IMR-90 (cell line): ENCODE data around the gene FER1L5. TPM values are rescaled to one million over a fixed set of nuclear protein-coding genes. Genes with fewer than 3 reads are reported as not detected.

ENCODE experiments used
- ATAC-seq: fragments of 200-7000 bp; cut with Tn5 transposase; 2 replicates; pipeline ENCODE4 v1.9.1; 2020; ENCODE audit warnings: low read depth, mild to moderate bottlenecking, moderate library complexity
- BruUV-seq: library from RNA; stranded (reverse); fragments of 400-500 nt; replicated peaks from 2 replicates; lab custom pipeline; 2021; lab: Mats Ljungman, UMichigan
- CTCF ChIA-PET: fragments of 300-600 bp; formaldehyde crosslinking; extraction: SDS; loops from one replicate; lab custom pipeline; 2021; ENCODE audit warnings: antibody characterized with exemption; lab: Yijun Ruan, JAX
- POLR2A ChIA-PET: fragments of 300-600 bp; sonication (Branson Sonifier 250); formaldehyde crosslinking; loops from one replicate; lab custom pipeline; 2022; ENCODE audit warnings: antibody characterized with exemption; ENCODE audit not compliant: unreplicated experiment; lab: Charles Lee
- DNase-seq: peaks from one replicate; pipeline ENCODE4 v3.0.0; 2013
- H2AFZ ChIP-seq: replicated peaks from 2 replicates; pipeline ENCODE3; 2013; ENCODE audit warnings: low read length, mild to moderate bottlenecking; ENCODE audit not compliant: poor library complexity
- H2AK5ac ChIP-seq: 2 replicates; pipeline ENCODE4 v1.6.1; 2013; ENCODE audit warnings: low read depth, low read length, inconsistent platforms
- H2AK9ac ChIP-seq: replicated peaks from 2 replicates; pipeline ENCODE3; 2013; ENCODE audit warnings: mild to moderate bottlenecking, low read depth, low read length, moderate library complexity; ENCODE audit not compliant: poor library complexity
- H2BK120ac ChIP-seq: 2 replicates; pipeline ENCODE4 v1.6.1; 2013; ENCODE audit warnings: low read depth, low read length, inconsistent platforms
- H2BK15ac ChIP-seq: 3 replicates; pipeline ENCODE4 v1.6.1; 2013; ENCODE audit warnings: low read depth, low read length, inconsistent platforms
- H2BK20ac ChIP-seq: 2 replicates; pipeline ENCODE4 v1.6.1; 2013; ENCODE audit warnings: low read depth, mild to moderate bottlenecking, inconsistent platforms, low read length, moderate library complexity
- H2BK5ac ChIP-seq: 2 replicates; pipeline ENCODE4 v1.6.1; 2013; ENCODE audit warnings: mild to moderate bottlenecking, low read depth, low read length, inconsistent platforms; ENCODE audit not compliant: poor library complexity, severe bottlenecking
- H3K14ac ChIP-seq: replicated peaks from 2 replicates; pipeline ENCODE4 v1.6.1; 2013; ENCODE audit warnings: low read depth, low read length, inconsistent platforms
- H3K18ac ChIP-seq: 2 replicates; pipeline ENCODE4 v1.6.1; 2013; ENCODE audit warnings: low read depth, low read length, control low read depth
- H3K23ac ChIP-seq: 2 replicates; pipeline ENCODE4 v1.6.1; 2013; ENCODE audit warnings: low read depth, low read length, inconsistent platforms
- H3K27ac ChIP-seq: 2 replicates; pipeline ENCODE4 v1.5.1; 2013; ENCODE audit warnings: mild to moderate bottlenecking, control low read depth, low read length; ENCODE audit not compliant: insufficient read depth
- H3K27me3 ChIP-seq: 2 replicates; pipeline ENCODE4 v1.6.1; 2013; ENCODE audit warnings: low read length; ENCODE audit not compliant: control insufficient read depth, insufficient read depth
- H3K36me3 ChIP-seq: 2 replicates; pipeline ENCODE4 v1.6.1; 2013; ENCODE audit warnings: low read length, mixed read lengths; ENCODE audit not compliant: control insufficient read depth, insufficient read depth
- H3K4ac ChIP-seq: 2 replicates; pipeline ENCODE4 v1.6.1; 2013; ENCODE audit warnings: low read depth, low read length, inconsistent platforms
- H3K4me1 ChIP-seq: 2 replicates; pipeline ENCODE4 v1.6.1; 2013; ENCODE audit warnings: low read length, mixed read lengths; ENCODE audit not compliant: control insufficient read depth, insufficient read depth
- H3K4me2 ChIP-seq: 2 replicates; pipeline ENCODE4 v1.6.1; 2013; ENCODE audit warnings: low read depth, mild to moderate bottlenecking, control low read depth, low read length, moderate library complexity
- H3K4me3 ChIP-seq: 2 replicates; pipeline ENCODE4 v1.5.1; 2013; ENCODE audit warnings: low read depth, mild to moderate bottlenecking, control low read depth, low read length, moderate library complexity; ENCODE audit not compliant: insufficient read depth
- H3K56ac ChIP-seq: 2 replicates; pipeline ENCODE4 v1.6.1; 2013; ENCODE audit warnings: low read length, inconsistent platforms; ENCODE audit not compliant: insufficient read depth; ENCODE audit errors: extremely low read depth
- H3K79me1 ChIP-seq, 2 experiments: 2 replicates each; pipeline ENCODE4 v1.6.1; 2013; ENCODE audit warnings: low read length in 2 of 2, inconsistent platforms in 1 of 2, low read depth in 1 of 2
- H3K9ac ChIP-seq: 2 replicates; pipeline ENCODE4 v1.6.1; 2013; ENCODE audit warnings: low read depth, low read length, control low read depth
- H3K9me1 ChIP-seq: 2 replicates; pipeline ENCODE4 v1.6.1; 2013; ENCODE audit warnings: low read length, inconsistent platforms; ENCODE audit not compliant: insufficient read depth
- H3K9me3 ChIP-seq: 2 replicates; pipeline ENCODE4 v1.6.1; 2013; ENCODE audit warnings: low read length; ENCODE audit not compliant: control insufficient read depth, insufficient read depth
- H4K20me1 ChIP-seq: 2 replicates; pipeline ENCODE4 v1.6.1; 2013; ENCODE audit warnings: low read length, inconsistent platforms; ENCODE audit not compliant: insufficient read depth
- H4K5ac ChIP-seq: 2 replicates; pipeline ENCODE4 v1.6.1; 2013; ENCODE audit warnings: mild to moderate bottlenecking, low read depth, low read length, control low read depth
- H4K8ac ChIP-seq, 2 experiments: 2 replicates each; pipeline ENCODE4 v1.6.1; 2013; ENCODE audit warnings: low read depth in 2 of 2, low read length in 2 of 2, control low read depth in 1 of 2, inconsistent platforms in 1 of 2
- H4K91ac ChIP-seq: 2 replicates; pipeline ENCODE4 v1.6.1; 2013; ENCODE audit warnings: low read depth, low read length, inconsistent platforms; ENCODE audit not compliant: insufficient read depth
- BHLHE40 ChIP-seq: fragments of 150-350 bp; IDR thresholded peaks from 2 replicates; pipeline ENCODE4 v1.6.1; 2016; ENCODE audit warnings: mild to moderate bottlenecking, low read depth, low read length
- CHD1 ChIP-seq: IDR thresholded peaks from 2 replicates; pipeline ENCODE4 v1.6.1; 2012; ENCODE audit warnings: low read depth, low read length, improper control_type of control experiment
- FOS ChIP-seq: fragments of 150-350 bp; IDR thresholded peaks from 2 replicates; pipeline ENCODE4 v1.6.1; 2016; ENCODE audit warnings: low read depth, low read length
- MAFK ChIP-seq: IDR thresholded peaks from 2 replicates; pipeline ENCODE4 v1.6.1; 2012; ENCODE audit warnings: low read depth, low read length, improper control_type of control experiment
- MAZ ChIP-seq: IDR thresholded peaks from 2 replicates; pipeline ENCODE4 v1.6.1; 2012; ENCODE audit warnings: low read depth, mild to moderate bottlenecking, low read length, improper control_type of control experiment, moderate library complexity, borderline replicate concordance
- MXI1 ChIP-seq: IDR thresholded peaks from 2 replicates; pipeline ENCODE4 v1.6.1; 2012; ENCODE audit warnings: low read depth, mild to moderate bottlenecking, low read length, moderate library complexity, borderline replicate concordance
- NFE2L2 ChIP-seq: fragments of 150-350 bp; IDR thresholded peaks from 2 replicates; pipeline ENCODE4 v1.6.1; 2016; ENCODE audit warnings: low read depth, mild to moderate bottlenecking, low read length
- POLR2A ChIP-seq: IDR thresholded peaks from 2 replicates; pipeline ENCODE4 v1.6.1; 2012; ENCODE audit warnings: mild to moderate bottlenecking, low read depth, low read length
- RAD21 ChIP-seq: IDR thresholded peaks from 2 replicates; pipeline ENCODE4 v1.6.1; 2012; ENCODE audit warnings: low read length, improper control_type of control experiment
- RCOR1 ChIP-seq: IDR thresholded peaks from 2 replicates; pipeline ENCODE4 v1.6.1; 2012; ENCODE audit warnings: mild to moderate bottlenecking, low read length, improper control_type of control experiment; ENCODE audit not compliant: insufficient replicate concordance
- SMC3 ChIP-seq: fragments of 150-350 bp; IDR thresholded peaks from 2 replicates; pipeline ENCODE4 v1.6.1; 2016; ENCODE audit warnings: low read depth, mild to moderate bottlenecking, antibody characterized with exemption, low read length, moderate library complexity
- WGBS, 2 experiments: methylation state at CpG; one replicate each; pipeline versions ENCODE4 v1.1.5 to v1.1.7; 2013; ENCODE audit warnings: missing lambda C conversion rate in 2 of 2; ENCODE audit not compliant: insufficient read length in 1 of 2; ENCODE audit errors: extremely low coverage in 2 of 2; 5-methylcytosine and 5-hydroxymethylcytosine counted together
- dilution Hi-C: fragments of 300-500 bp; cut with HindIII; formaldehyde crosslinking; loops from one replicate; pipeline ENCODE4 v1.14.3; 2018; ENCODE audit warnings: low sequenced_read_pairs; ENCODE audit not compliant: unreplicated experiment
- in situ Hi-C: fragments of 300-500 bp; cut with MboI; formaldehyde crosslinking; loops from 3 replicates; pipeline ENCODE4 v1.14.3; 2019; ENCODE audit warnings: low sequenced_read_pairs, inconsistent platforms, mixed read lengths
- intact Hi-C: fragments of 100-400 bp; cut with micrococcal nuclease; formaldehyde crosslinking; loops from 2 replicates; pipeline ENCODE4 v1.10.0; 2022
- polyA plus RNA-seq, 3 experiments: library from polyadenylated mRNA; depleted of rRNA; stranded (reverse); fragments of >200 nt; gene quantifications; 2 replicates each; pipeline ENCODE4 v1.2.3, GENCODE V29; 2012; ENCODE audit warnings: low replicate concordance in 1 of 3
- total RNA-seq: library from RNA; depleted of rRNA; stranded (reverse); fragments of >200 nt; gene quantifications from 2 replicates; pipeline ENCODE4 v1.2.3, GENCODE V29; 2012
- TF ChIP-seq, protein P1 (sequence below): fragments of 150-350 bp; IDR thresholded peaks from 2 replicates; pipeline ENCODE4 v1.6.1; 2016; ENCODE audit warnings: low read depth, mild to moderate bottlenecking, low read length, moderate library complexity, borderline replicate concordance
- TF ChIP-seq, protein P2 (sequence below): fragments of 150-350 bp; IDR thresholded peaks from 2 replicates; pipeline ENCODE4 v1.6.1; 2017; ENCODE audit warnings: mild to moderate bottlenecking, antibody characterized with exemption, low read length, low read depth
- TF ChIP-seq, protein P3 (sequence below): conservative IDR thresholded peaks from 2 replicates; pipeline ENCODE4 v1.5.1; 2012; ENCODE audit warnings: mild to moderate bottlenecking, low read depth, low read length, improper control_type of control experiment

FER1L5 gene
- total and polyA plus RNA-seq, 2 of the 4 experiments (the other 2 are of a cell fraction), result 0.15 to 0.36 TPM

DNA sequence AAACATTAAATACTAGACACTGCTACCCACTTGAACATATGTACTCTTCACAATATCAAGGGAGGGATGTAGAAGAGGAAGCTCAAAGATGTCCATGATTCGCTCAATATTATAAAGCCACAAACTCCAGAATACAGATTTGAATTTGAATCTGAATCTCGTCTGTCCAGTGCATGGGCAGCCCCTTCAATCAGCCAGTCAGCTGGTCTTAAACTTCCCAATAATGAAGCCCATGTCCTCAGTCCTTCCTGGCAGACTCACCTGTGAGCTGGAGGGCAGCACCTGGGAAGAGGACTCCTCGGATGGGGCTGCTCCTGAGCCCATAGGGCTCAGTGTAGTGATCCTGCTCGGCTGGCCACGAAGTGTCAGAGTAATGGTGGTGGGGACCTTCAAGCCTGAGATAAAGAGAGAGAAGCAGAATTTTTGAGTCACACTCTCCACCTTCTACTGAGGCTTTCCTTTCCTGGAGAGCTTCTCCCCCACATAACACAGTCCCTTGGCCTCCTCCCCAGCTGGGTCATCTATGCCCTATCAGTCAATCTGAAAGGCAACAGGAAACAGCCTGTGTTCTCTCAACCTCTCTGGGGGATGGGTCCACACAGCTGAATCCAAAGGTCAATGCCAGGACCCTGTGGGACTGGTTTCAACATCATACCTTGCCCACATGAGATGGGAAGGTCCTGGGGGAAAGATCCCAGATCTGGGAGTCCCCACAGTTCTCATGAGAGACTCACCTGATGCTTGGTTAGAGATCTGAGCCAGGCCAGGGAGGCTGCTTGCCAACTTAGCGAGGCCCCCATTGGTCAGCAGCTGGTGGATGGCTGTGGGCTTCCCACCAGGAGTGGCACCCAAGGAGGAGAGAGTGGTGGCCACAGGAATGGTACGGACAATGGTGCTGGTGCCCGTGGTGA lies 40.9 kb upstream of the FER1L5 start:
- POLR2A ChIA-PET, result no interaction called here
- BruUV-seq, result no TSS peak
- in situ Hi-C loops, result loop anchor here (25.0 kb wide), 1 partner anchor 361 kb away; no protein-coding TSS in a partner anchor
- no peak for TF ChIP-seq BHLHE40
- TF ChIP-seq CHD1, result no peak
- TF ChIP-seq RAD21, result no peak
- TF ChIP-seq RCOR1, result no peak
- no peak for TF ChIP-seq POLR2A
- TF ChIP-seq MAFK, result no peak
- TF ChIP-seq, protein P1, sequence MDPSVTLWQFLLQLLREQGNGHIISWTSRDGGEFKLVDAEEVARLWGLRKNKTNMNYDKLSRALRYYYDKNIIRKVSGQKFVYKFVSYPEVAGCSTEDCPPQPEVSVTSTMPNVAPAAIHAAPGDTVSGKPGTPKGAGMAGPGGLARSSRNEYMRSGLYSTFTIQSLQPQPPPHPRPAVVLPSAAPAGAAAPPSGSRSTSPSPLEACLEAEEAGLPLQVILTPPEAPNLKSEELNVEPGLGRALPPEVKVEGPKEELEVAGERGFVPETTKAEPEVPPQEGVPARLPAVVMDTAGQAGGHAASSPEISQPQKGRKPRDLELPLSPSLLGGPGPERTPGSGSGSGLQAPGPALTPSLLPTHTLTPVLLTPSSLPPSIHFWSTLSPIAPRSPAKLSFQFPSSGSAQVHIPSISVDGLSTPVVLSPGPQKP, result no peak
- TF ChIP-seq NFE2L2, result no peak
- no peak for TF ChIP-seq MAZ
- TF ChIP-seq, protein P2, sequence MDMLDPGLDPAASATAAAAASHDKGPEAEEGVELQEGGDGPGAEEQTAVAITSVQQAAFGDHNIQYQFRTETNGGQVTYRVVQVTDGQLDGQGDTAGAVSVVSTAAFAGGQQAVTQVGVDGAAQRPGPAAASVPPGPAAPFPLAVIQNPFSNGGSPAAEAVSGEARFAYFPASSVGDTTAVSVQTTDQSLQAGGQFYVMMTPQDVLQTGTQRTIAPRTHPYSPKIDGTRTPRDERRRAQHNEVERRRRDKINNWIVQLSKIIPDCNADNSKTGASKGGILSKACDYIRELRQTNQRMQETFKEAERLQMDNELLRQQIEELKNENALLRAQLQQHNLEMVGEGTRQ, result no peak
- TF ChIP-seq MXI1, result no peak
- TF ChIP-seq SMC3, result no peak
- no peak for TF ChIP-seq FOS
- TF ChIP-seq, protein P3, sequence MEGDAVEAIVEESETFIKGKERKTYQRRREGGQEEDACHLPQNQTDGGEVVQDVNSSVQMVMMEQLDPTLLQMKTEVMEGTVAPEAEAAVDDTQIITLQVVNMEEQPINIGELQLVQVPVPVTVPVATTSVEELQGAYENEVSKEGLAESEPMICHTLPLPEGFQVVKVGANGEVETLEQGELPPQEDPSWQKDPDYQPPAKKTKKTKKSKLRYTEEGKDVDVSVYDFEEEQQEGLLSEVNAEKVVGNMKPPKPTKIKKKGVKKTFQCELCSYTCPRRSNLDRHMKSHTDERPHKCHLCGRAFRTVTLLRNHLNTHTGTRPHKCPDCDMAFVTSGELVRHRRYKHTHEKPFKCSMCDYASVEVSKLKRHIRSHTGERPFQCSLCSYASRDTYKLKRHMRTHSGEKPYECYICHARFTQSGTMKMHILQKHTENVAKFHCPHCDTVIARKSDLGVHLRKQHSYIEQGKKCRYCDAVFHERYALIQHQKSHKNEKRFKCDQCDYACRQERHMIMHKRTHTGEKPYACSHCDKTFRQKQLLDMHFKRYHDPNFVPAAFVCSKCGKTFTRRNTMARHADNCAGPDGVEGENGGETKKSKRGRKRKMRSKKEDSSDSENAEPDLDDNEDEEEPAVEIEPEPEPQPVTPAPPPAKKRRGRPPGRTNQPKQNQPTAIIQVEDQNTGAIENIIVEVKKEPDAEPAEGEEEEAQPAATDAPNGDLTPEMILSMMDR, result no peak

More for the DNA sequence above, 40.9 kb upstream of the FER1L5 start:
- Histone ChIP-seq H3K18ac (no peak overlapping the region), H2BK120ac (no peak overlapping the region), H3K4me3 (no peak overlapping the region), H3K9me1 (peaks cover 6% of the 10 kb centered on the region), H2BK5ac (no peak overlapping the region), H3K36me3 (peaks cover 62% of the 10 kb centered on the region), H3K23ac (no peak overlapping the region), H3K4me2 (no peak overlapping the region), H4K91ac (no peak overlapping the region), H2BK20ac (no peak overlapping the region), H3K9me3 (no peaks in the 10 kb centered on the region), H3K14ac (no peak overlapping the region), H3K4me1 (peaks cover 2% of the 10 kb centered on the region; the same call in 1 of the 2 replicates), H2AK5ac (no peak overlapping the region), H3K79me1 (peaks cover 4 to 24% of the 10 kb centered on the region in 2 experiments; a peak in 3 of 4 replicates), H2AFZ (no peak overlapping the region), H2AK9ac (peak overlapping the region; percentile 7), H3K27ac (no peak overlapping the region), H4K5ac (no peak overlapping the region), H4K20me1 (peaks cover 9% of the 10 kb centered on the region), H3K56ac (no peak overlapping the region), H2BK15ac (no peak overlapping the region), H3K27me3 (no peaks in the 10 kb centered on the region), H3K4ac (no peak overlapping the region), H3K9ac (no peak overlapping the region), H4K8ac (no peak overlapping the region)
- ATAC-seq (no peak), DNase-seq (no peak)
- dilution Hi-C loops (no loop called here), intact Hi-C loops (no loop called here)
- CTCF ChIA-PET, result interaction anchor here (0.5 kb wide), 1 partner anchor 148 kb away, joined by 3 read pairs; no protein-coding TSS in a partner anchor
- WGBS, 2 experiments, result 87% methylated on average over 2 of the region's 8 CpGs; no CpG with 5 or more reads in 1 of the 2 experiments
